ENCODE results near the gene DLGAP1. TPM values are rescaled to one million over a fixed set of nuclear protein-coding genes. Genes with fewer than 3 reads are reported as not detected.

The DLGAP1 gene
- total and polyA plus RNA-seq, 2 experiments from 2014 or later = 17.0 to 48.5 TPM

GRCh38 chr18:3654442-3655253, 800.5 kb downstream of the DLGAP1 start:
- peaks cover 11% of the 10 kb centered on the region for H3K27me3 Mint-ChIP-seq (ENCODE audit: insufficient read depth, low read depth, poor library complexity)
- Histone ChIP-seq H3K36me3 (ENCODE audit: insufficient read depth) (no peaks in the 10 kb centered on the region), H3K4me3 (no peak overlapping the region), H3F3A (replicated peaks; ENCODE audit: low read depth) (peaks cover 23% of the 10 kb centered on the region), H3K27ac (ENCODE audit: low read depth) (no peak overlapping the region), H3K27me3 (ENCODE audit: insufficient read depth) (no peaks in the 10 kb centered on the region), H3K4me2 (no peak overlapping the region; the same call in 1 of the 2 replicates), H3K79me2 (replicated peaks; ENCODE audit: insufficient read depth) (no peaks in the 10 kb centered on the region), H2AFZ (no peak overlapping the region), H3K4me1 (ENCODE audit: insufficient read depth) (peaks cover 29% of the 10 kb centered on the region), H4K20me1 (replicated peaks; ENCODE audit: insufficient read depth) (no peaks in the 10 kb centered on the region), H3K9me2 (ENCODE audit: insufficient read depth) (no peaks in the 10 kb centered on the region)
- no peak for DNase-seq (ENCODE audit: low spot score)
- no peak overlapping the region for H3K4me3 Mint-ChIP-seq
- peak overlapping the region; percentile 37 for H3K27ac Mint-ChIP-seq
- H3K9me3 Mint-ChIP-seq = no peaks in the 10 kb centered on the region
- H3K4me1 Mint-ChIP-seq = peaks cover 28% of the 10 kb centered on the region
- TF ChIP-seq EZH2 (IDR thresholded peaks at IDR 0.05; ENCODE audit: low read depth, unreplicated experiment) (no peak), JUNB (IDR thresholded peaks at IDR 0.05; ENCODE audit: unreplicated experiment) (no peak), CTCF (conservative IDR thresholded peaks at IDR 0.05; ENCODE audit: low read depth in 2 of 2) (no peak), CREB1 (CRISPR knock-in tag; IDR thresholded peaks at IDR 0.05; ENCODE audit: low read depth) (no peak), EZH2phosphoT487 (IDR thresholded peaks at IDR 0.05; ENCODE audit: unreplicated experiment) (no peak), ZNF114 (CRISPR knock-in tag; IDR thresholded peaks at IDR 0.05) (no peak), POLR2AphosphoS5 (IDR thresholded peaks at IDR 0.05; ENCODE audit: low read depth) (no peak), ZNF331 (CRISPR knock-in tag; IDR thresholded peaks at IDR 0.05; ENCODE audit: low read depth) (no peak), NANOG (IDR thresholded peaks at IDR 0.05; ENCODE audit: borderline replicate concordance) (no peak), STAT1 (IDR thresholded peaks at IDR 0.05; ENCODE audit: unreplicated experiment) (no peak), ETS1 (IDR thresholded peaks at IDR 0.05) (no peak), ZNF462 (CRISPR knock-in tag; IDR thresholded peaks at IDR 0.05) (no peak), REST (IDR thresholded peaks at IDR 0.05; ENCODE audit: unreplicated experiment) (no peak)
- ATAC-seq = no peak
- peaks cover 8% of the 10 kb centered on the region for H3K36me3 Mint-ChIP-seq (ENCODE audit: low read depth)

Measured in GM23338 (cell line).